ENCODE results near the gene COPS9.

The COPS9 gene

DNA sequence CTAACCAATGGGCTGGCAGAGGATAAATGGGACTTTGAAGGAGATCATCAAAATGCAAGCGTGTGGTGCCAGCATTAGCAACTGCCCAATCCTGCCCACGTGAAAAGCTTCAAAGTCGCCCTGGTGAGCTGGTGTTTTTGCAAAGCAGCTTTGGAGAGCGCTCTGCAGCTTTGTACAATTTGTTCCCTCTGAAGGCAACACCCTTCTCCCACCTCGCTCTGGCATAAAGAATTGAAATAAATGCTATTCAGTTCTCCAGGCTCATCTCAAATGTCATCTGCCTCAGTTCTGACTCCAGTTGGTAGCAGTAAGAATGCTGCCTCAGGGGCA, 3.5 kb downstream of the COPS9 start:
- DNase-seq: no peak

DNA sequence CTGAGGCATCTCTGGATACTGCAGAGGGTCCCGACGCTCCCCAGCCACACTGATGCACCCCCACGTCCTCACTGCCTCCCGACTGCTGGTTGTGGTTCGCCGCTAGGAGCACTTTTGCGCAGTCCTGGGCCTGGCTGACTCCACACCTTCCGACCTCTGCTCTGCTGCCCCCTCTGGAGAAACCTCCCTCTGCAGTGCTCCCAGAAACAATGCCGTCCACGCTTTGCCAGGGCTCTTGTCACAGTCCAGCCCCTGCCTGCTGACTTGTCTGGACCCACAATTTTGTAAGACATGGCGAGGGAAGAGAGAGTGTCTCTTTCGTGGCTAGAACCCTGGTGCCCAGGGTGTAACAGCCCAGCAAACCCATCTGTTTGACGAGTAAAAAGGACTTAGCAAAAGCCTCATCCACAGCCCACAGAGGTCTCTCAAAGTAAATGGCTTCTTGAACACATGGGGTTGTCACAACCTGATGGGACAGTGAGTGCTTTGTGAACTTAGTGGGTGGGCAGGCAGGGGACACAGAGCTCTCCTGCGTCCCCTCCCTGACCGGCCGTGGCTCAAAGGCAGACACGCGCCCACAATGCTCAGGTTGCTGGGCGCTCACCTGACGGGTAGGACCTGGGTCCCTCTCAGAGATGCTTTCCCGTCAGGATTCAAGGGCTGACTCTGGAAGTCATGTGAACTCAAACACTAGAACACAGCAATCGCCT, 4.0 kb downstream of the COPS9 start:
- DNase-seq: no peak

DNA sequence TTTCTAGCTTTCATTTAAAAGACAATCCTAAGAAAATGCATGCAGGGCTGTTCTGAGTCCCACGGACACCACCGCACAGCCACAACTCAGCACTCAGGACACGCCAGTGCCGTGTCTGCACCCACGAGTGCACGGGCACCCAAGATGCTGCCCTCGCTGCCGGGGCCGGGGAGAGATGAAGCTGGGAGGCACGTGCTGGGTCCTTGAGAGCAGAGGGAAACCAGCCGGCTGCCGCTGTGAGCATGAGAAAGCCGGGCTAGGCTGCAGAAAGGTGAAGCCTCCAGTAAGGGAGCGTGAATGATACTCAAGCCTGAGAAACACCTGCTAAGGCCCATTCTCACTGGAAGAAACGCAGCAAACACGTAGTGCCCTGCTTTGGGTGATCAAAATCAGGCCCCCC, 4.8 kb downstream of the COPS9 start:
- no peak for DNase-seq

DNA sequence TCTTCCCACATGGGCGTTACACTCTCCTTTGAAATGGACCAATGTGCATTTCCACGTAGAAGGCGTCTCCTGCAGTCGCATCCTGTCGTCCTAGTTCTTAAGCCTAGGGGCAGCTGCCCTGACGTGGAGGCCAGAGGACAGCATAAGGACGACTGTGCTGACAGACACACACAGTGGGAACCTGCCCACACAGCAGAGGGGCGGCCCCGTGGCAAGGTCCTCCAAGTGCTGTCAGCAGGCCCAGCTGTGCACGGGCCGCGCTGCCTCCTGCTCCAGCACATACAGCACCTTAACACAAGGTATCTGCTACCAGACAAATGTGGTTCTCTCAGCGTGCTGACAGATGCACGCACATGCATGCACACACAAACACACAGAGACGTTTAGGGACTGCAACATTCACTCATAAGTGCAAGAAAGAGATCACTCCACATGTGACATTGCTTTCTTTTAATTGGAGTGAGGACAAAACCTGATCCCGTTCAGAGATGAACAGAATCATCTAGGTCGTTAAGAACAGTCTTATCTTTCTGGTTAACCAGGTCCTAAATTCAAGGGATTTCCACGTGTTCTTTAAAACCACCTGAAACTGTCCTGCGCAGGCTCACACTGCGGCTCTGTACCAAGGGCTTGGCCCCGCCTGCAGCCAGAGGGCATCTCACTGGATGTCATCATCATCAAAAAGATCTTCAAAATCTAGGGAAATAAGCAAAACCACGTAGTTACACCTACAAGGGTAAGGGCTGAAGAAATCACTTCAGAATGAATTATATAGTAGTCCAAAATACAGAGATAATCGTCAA, 5.5 kb downstream of the COPS9 start:
- DNase-seq: no peak

DNA sequence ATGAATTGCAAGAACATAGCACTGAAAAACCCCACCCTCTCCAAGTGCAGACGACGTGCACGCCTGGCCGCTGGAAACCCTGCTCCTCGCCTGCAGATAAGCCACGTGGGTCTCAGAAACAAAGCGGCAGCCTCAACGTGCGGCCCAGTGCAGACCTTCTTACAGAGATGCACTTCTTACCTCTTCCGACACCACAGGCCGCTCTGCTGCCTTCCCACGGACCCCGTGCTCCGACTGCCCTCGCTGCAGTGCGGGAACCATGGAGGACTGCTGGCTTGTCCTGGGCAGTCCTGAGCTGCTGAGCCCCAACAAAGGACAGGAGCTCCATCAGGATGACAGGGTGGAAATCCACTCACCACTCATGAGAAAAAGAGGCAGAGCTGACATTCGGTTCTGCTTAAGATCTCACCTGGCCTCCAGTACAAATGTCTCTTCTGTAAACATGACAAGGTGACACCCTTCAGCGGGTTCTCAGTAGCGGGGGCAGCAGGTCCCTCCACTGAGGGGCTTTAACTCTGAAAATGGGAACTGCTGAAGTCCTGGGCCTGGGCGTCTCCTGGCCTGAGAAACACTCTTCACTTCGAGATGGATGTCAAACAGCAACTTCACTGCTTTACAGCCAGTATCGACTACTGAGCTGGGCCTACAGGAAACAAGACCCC, 6.2 kb downstream of the COPS9 start:
- DNase-seq: no peak

DNA sequence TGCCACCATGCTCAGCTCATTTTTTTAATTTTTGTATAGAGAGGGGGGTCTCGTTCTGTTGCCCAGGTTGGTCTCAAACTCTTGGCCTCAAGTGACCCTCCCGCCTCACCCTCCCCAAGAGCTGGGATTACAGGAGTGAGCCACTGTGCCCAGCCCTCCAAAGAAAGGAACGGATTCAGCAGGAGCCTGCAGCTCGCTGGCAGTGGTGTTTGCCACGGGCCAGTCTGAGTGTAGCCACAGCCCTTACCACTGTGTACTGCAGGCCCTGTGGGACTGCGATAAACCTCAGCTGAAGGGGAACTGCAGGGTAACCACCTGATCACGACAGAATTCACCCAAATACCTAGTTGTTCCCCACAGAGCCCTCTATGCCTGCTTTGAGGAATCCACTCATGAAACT, 6.8 kb downstream of the COPS9 start:
- no peak for DNase-seq

DNA sequence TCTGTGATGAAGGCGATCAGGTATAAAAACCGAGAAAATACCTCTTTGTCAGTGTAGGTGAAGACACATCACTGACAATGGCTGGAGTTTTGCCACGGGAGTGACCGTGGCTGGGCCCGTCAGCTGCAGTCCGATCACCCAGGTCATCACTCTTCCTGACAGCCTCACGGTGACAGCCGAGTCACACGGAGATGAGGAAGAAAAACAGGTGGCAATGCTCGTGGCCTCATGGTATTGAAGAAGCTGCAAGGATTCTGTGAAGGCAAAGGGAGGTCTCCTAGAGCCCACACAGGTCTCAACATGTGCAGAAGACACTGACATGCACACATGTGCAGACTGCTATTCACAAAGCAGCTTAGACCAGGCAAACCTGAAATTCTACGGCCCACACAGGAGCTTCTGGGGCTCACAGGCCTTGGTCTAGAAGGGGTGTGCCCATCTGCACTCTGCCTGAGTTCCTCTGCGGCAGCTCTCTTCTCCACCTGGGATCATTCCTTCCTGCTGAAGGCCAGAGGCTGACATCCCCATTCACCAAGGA, 7.4 kb downstream of the COPS9 start:
- no peak for DNase-seq

DNA sequence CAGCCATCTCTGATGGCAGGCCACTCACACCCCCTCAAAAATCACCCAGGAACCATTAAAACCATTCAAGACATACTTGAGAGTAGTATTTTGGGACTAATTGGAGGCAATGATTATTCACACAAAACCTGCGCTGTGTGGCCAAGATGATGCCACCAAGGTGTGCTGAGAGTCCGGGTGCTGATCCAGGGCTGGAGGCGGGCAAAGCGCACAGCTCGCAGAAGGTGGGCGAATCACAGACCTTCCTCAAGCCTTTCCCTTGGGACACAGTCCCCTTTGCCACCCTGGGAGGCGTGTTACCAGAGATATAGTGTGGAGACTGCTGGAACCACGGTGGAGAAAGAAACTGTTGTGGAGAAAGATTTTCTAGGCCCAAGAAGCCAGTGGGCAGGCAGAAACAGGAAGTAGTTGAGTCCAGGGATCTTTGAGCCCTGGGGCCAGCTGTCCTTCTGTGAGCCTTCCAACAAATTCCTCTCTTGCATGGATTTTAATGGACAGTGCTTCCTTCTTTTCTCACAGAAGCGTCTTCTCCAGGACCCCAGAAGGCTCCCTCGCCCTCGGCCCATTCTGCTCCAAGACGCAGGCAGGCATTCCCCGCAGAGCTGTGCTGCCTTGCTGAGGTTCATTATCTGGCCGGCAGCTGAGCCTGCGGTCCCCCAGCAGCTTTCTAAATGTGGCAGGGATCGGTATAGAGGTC, 8.0 kb downstream of the COPS9 start:
- no peak for DNase-seq

DNA sequence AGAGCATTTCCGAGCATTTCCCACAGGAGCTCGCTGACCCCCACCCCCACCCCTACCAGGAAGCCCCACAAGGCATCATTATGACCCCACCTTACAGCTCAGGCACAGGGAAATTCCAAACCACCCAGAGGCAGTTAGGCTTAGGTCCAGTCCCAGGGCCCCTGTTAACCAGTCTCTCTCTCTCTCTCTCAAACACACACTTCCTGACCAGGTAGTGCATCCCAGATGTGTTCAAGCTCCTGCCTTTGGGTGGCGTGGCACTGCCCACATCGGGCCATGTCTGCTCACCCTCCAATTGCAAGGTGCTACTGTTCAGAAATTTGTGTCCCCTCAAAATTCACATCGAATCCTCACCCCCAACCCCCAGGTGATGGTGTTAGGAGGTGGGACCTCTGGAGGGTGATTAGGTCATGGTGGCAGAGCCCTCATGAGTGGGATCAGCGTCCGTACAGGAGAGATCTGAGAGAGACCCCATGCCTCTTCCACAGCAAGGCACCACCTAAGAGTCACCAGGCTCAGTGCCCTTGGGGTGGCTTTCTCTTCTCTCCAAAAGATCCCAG, 8.8 kb downstream of the COPS9 start:
- no peak for DNase-seq

DNA sequence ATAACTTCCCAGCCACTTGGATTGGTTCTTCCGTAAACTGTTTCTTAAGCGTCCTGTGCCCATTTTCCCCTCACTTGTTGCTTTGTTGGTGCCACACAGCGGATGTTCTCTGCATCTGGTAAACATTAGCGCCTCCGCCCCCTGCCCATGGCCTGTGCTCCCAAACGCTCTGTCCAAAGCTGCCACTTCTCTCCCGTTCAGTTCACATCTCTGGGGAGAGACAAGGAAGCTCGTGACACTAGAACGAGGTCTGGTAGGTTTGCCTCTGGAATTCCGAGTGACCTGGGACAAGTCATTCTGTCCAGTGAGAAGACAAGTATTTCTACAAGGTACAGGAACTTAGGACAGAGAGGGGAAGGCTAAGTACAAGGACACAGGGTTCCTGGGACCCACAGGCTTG, 9.4 kb downstream of the COPS9 start:
- DNase-seq: no peak

DNA sequence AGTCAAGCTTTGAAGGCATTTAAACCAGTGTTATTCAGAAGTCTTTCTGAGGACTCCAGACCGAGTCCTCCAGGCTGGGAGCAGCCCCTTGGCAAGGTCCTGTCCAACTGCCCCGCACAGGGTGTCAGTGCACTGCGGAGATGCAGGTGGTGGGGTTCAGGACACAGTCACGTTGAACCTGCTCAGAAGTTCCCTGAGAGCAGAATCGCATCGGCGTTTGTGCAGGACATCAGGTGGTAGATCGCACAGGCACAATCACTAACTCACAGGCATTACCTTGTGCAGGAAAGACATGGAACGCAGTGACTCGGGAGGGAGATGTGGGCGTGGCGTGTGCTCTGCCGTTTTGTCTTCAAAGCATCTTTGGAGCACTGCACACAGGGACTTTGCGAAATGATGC, 10.4 kb downstream of the COPS9 start:
- DNase-seq: no peak

DNA sequence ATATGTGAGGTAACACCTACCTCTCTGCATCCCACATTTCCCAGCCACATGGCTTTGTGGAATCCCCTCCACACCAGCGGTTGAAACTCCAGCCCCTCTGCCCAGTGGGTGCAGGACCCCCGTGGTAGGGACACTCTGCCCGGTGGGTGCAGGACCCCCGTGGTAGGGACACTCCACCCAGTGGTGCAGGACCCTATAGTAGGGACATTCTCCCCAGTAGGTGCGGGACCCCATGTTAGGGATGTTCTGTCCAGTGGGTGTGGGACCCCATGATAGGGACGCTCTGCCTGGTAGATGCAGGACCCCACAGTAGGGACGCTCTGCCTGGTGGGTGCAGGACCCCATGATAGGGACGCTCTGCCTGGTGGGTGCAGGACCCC, 11.5 kb downstream of the COPS9 start:
- no peak for DNase-seq

DNA sequence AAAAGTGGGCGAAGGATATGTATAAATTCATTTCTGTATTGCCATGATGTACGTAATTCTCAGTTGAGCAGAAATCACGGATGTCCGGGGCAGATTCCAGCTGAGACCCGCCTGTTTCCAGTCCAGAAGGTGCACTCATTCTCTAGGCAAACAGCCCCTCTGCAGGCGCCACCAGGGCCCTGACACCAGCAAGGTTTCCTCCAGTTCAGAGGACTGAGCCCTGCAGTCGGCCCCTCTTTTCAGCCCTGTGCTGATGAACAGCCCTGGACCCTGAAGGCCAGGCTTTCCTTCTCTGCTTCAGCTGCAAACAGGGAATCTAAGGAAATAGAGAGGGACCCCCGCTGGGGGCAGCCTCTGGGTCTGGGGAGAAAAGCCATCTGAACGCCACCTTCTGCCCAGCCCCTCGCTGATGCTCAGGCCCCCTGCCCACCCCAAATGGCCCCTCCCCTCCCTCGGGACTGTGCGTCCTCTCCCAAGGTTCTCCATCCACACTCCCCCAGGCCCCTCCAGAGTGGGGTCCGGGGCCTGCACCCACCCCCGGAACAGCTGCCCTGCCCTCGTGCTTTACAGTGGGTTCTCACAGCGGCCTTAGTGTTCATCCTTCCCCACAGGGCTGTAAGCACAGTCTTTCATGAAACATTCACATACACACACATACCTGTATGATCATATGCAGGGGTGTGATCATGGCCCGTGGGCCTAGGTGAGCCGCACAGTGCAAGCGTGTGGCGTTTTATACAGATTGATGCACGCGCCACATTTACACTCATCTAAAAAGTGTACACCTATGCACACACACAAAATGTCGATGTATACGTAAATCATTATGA, 12.1 kb downstream of the COPS9 start:
- no peak for DNase-seq

DNA sequence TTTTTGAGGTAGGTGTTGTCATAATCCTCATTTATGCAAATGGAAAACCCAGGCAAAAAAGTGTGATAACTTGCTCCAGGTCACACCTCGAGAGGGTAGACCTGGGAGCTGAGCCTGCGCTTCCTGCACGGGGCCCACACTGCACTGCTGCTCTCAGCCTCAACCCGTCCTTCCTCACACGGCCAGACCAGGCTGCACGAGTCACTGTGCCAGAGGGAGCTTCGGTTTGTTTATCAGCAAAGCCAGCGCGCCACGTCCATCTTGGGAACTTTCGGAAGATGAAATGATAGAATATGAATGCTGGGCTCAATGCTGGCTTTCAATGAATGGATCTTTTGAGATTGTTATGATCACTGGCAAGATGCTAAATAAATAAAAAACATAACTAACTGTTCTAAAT, 14.4 kb downstream of the COPS9 start:
- DNase-seq: no peak

DNA sequence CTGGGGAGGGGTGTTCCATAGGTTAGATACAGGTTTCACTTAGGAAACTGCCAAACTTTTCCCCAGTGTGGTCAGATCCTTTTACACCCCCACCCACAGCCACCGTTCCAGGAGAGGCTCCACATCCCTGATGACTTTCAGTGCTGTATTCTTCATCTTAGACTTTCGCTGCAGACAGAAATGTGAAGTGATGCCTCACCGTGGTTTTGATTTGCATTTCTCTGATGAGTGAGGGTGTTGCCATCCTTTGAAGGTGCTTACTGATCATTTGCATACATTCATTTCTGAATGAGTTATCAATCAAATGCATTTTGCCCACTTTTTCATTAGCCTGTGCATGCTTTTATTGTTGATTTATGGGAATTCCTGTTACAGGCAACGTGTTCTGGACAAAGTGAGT, 14.9 kb downstream of the COPS9 start:
- no peak for DNase-seq

DNA sequence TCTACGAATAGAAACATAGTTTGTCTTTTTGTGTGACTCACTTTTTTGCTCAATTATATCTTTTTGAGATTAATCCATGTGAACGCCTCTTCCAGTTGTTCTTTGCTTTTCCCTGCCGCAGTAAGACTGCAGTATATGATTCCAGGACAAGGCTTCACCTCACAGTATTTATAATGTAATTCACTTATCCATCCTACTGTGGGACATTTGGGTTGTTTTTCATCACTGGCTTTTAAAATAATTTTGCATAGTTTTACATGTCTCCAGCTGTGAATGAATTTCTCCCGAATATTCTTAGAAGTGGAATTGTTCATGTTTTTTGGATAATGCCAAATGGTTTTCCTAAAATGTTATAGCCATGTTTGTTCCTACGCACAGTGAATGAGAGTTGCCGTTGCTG, 21.9 kb downstream of the COPS9 start:
- DNase-seq: no peak

DNA sequence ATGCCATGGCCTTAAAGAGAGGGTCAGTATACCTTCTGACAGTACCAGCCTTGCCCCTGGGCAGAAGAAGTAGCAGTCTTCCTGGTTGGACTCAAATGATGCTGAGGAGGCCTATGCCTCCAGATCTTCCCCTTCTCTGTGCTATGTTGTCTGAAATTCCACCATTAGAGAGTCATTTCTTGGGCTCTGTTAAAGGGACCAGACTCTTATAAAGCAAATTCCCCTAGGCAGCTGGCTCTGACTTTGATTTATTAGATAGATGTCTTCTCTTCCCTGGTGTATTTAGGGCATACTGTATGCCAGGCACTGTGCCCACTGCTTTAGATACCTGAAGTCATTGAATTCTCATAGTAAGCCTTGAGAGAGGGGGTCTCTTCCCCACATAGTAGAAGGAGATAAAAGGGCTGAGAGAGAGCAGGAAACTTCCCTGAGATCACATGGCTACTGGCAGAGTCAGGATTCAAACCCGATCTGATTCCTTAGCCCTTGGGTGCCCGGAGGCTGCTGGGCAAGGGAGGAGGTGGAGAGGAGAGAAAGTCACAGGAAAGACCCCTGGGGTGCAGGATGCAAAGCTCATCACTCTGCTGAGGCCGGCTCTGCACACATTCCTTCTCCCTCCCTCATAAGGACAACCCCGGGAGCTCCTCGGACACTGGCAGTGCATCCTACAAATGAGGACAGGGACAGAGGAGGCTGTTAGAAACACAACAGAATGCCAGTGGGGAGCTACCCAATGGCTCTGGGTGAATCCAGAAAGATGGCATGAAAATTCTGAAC, 23.0 kb downstream of the COPS9 start:
- no peak for DNase-seq

DNA sequence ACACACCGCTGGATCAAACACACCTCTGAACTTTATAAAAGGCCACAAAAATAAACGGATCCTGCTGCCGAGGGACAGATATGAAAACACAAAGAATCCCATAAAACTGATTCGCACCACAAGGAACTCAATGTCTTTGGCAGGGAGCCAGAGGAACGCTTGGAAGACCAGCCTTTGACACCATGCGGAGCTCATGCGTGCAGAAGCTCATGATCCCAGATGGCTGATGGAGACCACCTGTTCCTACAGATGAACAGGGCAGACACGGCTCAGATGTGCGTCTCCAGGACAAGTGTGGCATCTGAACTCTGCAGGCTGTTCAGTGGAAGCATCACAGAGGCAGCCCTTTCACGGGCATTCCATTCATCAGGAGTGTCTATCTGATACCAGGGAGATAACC, 24.9 kb downstream of the COPS9 start:
- no peak for DNase-seq

DNA sequence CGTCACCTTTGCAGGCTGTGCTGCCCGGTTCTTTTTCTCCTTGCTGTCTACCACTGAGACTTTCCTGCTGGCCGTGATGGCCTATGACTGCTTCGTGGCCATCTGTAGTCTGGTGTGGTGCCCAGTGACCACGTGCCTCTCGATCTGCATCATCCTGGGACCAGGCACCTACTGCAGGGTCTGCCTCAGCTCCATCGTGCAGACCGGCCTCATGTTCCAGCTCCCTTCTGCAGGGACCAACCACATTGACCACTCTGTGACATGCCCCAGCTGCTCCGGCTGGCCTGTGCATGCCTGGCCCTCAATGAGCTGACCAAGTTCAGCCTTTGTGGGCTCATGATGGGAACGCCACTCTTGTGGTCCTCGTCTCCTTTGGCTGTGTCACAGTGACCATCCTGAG, 26.7 kb downstream of the COPS9 start:
- no peak for DNase-seq

DNA sequence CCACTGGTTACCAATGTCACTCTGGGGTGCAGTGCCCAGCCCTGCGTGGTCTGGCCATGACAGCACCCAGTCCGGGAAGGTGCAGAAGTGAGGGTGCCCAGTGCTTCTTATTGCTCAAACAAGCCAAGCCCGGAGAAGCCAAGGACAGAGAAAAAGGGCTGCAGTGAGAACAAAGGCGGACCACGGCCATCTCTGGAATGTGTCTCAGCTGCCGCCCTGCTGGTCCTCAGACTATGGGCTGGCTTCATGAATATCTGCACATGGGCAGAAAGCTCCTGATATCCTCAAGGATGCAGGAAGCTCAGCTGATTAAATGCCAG, 28.7 kb downstream of the COPS9 start:
- no peak for DNase-seq

DNA sequence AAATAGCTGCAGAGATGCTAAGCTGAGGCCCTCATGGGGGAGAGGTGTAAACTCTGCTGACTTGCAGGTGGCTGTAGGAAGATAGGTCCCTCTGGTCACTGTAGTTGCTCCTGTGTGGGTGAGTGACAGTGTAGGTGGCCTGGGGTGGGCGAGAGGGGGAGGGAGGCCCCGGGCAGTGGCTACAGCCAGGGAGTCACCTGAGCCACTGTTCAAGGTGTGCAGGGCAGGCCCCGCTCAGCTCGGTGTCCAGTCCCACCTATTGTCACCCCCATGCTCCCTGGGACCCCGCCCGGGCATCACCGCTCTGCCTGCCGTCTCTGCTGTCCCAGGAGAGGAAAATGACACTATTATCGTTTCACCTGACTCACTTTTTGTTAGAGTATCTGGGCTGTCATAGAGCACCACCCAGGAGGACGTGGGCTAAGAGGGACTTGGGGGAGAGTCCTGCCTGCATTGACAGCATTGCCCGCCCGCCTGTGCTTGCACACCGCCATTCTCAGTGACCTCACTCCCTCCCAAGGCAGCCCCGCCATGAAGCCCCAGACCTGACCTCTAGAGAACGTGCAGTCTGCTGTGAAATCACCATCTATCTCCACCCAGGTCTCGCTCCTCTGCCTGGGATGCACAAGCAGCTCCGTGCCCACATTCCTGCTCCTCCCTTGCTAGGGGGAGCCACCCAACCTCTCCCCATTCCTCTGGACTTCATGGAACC, 29.2 kb downstream of the COPS9 start:
- no peak for DNase-seq
